Endothelial cell (in vitro differentiated cells): ENCODE results near the gene PRR12. TPM values are rescaled to one million over a fixed set of nuclear protein-coding genes. Genes with fewer than 3 reads are reported as not detected.

Experiments used
- DNase-seq: peaks from one replicate; pipeline ENCODE4 v3.0.0; 2021; ENCODE audit warnings: low spot score
- H3K27ac Mint-ChIP-seq: one replicate; pipeline ENCODE4 v1.8.0; 2021; ENCODE audit warnings: mixed read lengths, inconsistent platforms; ENCODE audit not compliant: unreplicated experiment
- H3K27me3 Mint-ChIP-seq: one replicate; pipeline ENCODE4 v1.8.0; 2021; ENCODE audit warnings: mild to moderate bottlenecking, moderate library complexity, mixed read lengths, inconsistent platforms; ENCODE audit not compliant: unreplicated experiment
- H3K36me3 Mint-ChIP-seq: one replicate; pipeline ENCODE4 v1.8.0; 2021; ENCODE audit warnings: mild to moderate bottlenecking, low read depth, mixed read lengths, inconsistent platforms; ENCODE audit not compliant: unreplicated experiment
- H3K4me1 Mint-ChIP-seq: one replicate; pipeline ENCODE4 v1.8.0; 2021; ENCODE audit warnings: mild to moderate bottlenecking, mixed read lengths, inconsistent platforms; ENCODE audit not compliant: unreplicated experiment
- H3K4me3 Mint-ChIP-seq: one replicate; pipeline ENCODE4 v1.8.0; 2021; ENCODE audit warnings: mild to moderate bottlenecking, mixed read lengths, inconsistent platforms; ENCODE audit not compliant: unreplicated experiment
- H3K9me3 Mint-ChIP-seq: one replicate; pipeline ENCODE4 v1.8.0; 2021; ENCODE audit warnings: mixed read lengths, inconsistent platforms; ENCODE audit not compliant: unreplicated experiment
- CTCF ChIP-seq: fragments of 200-600 bp; sonication (generic); IDR thresholded peaks from one replicate; pipeline ENCODE4 v1.5.0; 2021; ENCODE audit warnings: antibody characterized with exemption; ENCODE audit not compliant: unreplicated experiment
- total RNA-seq: library from RNA; stranded (reverse); fragmentation: NEBNext Ultra II Directional; extraction: Animal tissue kit (Norgen Biotek cat#: 25700); gene quantifications from one replicate; pipeline ENCODE4 v1.2.1, GENCODE V29; 2021; ENCODE audit not compliant: unreplicated experiment

The PRR12 gene
- total RNA-seq, 1 donor from 2014 or later = 38.8 TPM

- H3K36me3 Mint-ChIP-seq = peaks cover 12% of the 10 kb centered on the region
- peaks cover 12% of the 10 kb centered on the region for H3K27me3 Mint-ChIP-seq
- peak overlapping the region; percentile 21 for H3K27ac Mint-ChIP-seq
These were observed 926 bp downstream of the PRR12 start for GRCh38 chr19:49591731-49592485.

GRCh38 chr19:49592486-49593232 lies 1.7 kb downstream of the PRR12 start:
- no peak for DNase-seq
- Mint-ChIP-seq H3K36me3 (peaks cover 12% of the 10 kb centered on the region), H3K27me3 (peaks cover 13% of the 10 kb centered on the region), H3K4me1 (peaks cover 21% of the 10 kb centered on the region), H3K27ac (peak overlapping the region; percentile 21), H3K4me3 (peak overlapping the region; percentile 95), H3K9me3 (no peaks in the 10 kb centered on the region)
- TF ChIP-seq CTCF = no peak

More at GRCh38 chr19:49591731-49592485, 926 bp downstream of the PRR12 start:
- H3K4me1 Mint-ChIP-seq = peaks cover 21% of the 10 kb centered on the region
- DNase-seq = peak; percentile 40
- no peaks in the 10 kb centered on the region for H3K9me3 Mint-ChIP-seq
- no peak for TF ChIP-seq CTCF
- H3K4me3 Mint-ChIP-seq = peak overlapping the region; percentile 95

GRCh38 chr19:49593233-49594113 lies 2.5 kb downstream of the PRR12 start:
- Mint-ChIP-seq H3K27me3 (peaks cover 12% of the 10 kb centered on the region), H3K27ac (peak overlapping the region; percentile 21), H3K36me3 (peaks cover 12% of the 10 kb centered on the region), H3K4me3 (peak overlapping the region; percentile 95), H3K4me1 (peaks cover 21% of the 10 kb centered on the region), H3K9me3 (no peaks in the 10 kb centered on the region)
- DNase-seq = peak; percentile 90
- TF ChIP-seq CTCF = no peak

DNA sequence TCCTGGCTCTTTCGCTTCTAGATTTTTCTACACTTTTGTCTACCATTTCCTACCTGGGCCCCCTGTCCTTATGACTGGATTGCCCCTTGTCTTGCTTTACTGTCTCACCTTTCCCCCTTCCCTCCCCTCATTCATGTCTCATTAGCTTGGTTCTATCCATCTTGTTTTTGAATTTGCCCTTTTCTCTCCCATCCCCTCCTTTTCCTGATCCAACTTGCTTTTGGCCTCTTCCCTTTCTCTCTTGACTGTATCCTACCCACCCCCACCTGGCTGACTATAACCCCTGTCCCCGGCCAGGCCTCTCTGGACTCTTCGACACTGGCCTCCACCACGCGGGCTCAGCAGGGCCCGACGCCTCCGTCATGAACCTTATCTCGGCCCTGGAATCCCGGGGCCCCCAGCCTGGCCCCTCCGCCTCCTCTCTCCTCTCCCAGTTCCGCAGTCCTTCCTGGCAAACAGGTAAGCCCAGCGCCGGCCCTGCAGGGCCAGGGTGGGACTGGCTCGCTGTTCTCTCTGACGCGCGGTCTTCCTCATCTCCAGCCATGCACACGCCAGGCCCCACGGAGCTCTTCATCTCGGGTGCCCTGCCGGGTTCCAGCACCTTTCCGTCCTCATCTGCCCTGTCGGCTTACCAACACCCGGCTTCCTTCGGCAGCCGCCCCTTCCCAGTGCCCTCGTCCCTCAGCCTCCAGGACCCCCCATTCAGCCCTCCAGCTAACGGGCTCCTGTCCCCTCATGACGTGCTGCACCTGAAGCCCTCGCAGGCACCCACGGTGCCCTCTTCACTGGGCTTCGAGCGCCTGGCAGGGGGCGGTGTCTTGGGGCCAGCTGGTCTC lies 3.4 kb downstream of the PRR12 start:
- no peak for DNase-seq
- peaks cover 18% of the 10 kb centered on the region for H3K4me1 Mint-ChIP-seq
- peaks cover 17% of the 10 kb centered on the region for H3K36me3 Mint-ChIP-seq
- H3K4me3 Mint-ChIP-seq = peak overlapping the region; percentile 95
- peak overlapping the region; percentile 21 for H3K27ac Mint-ChIP-seq
- peaks cover 8% of the 10 kb centered on the region for H3K27me3 Mint-ChIP-seq
- H3K9me3 Mint-ChIP-seq = no peaks in the 10 kb centered on the region
- no peak for TF ChIP-seq CTCF
